Tongue (tissue), 2 donors: ENCODE data around the gene PDCD1. TPM values are rescaled to one million over a fixed set of nuclear protein-coding genes. Genes with fewer than 3 reads are reported as not detected.
"Not testable (repeated sequence)": the region's sequence is repeated elsewhere in the genome, so short reads cannot be mapped to it uniquely, and the experiment has no call there.

Experiments
- DNase-seq: peaks from one replicate; pipeline ENCODE4 v3.0.0-alpha.2; 2015
- total RNA-seq: library from RNA; depleted of rRNA; stranded (reverse); fragments of >200 nt; gene quantifications from one replicate; pipeline ENCODE4 v1.2.3, GENCODE V29; 2014

PDCD1 gene
- total RNA-seq, 1 donor from 2014 or later, result not detected

DNA sequence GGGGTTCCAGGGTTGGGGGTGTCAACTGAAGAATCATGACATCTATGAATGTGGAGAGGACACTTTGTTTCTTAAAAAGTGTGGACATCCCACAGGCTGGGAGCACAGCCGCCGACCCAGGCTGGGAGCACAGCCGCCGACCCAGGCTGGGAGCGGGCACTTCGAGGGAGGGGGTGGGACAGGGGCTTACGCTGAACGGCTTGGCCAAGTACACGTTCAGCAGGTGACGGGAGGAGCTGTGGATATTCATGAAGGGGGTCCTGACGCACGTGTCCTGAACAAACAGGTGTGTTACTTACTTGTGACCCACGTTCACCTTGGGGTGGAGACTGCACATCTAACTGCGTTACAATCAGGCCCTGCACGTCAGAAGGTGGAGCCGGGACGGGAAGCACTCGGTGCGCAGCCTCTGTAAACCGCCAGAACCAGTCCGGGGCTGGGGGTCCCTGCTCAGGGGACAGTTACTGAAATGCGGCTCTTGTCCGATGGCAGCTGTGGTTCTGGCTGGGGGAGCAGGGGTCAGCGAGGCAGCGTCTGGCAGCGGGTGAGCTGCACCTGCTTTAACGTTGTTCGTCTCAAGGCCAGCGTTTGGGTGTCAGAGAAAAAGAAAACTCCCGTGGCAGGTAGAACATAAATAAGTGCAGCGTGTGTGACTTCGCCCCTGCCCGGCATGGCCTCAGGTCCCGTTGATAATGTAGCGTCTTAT is 58.3 kb downstream of the PDCD1 start:
- DNase-seq, result not testable (repeated sequence)

Other genes starting within 250 kb of the PDCD1 start
- 27.5 TPM for gene THAP4, start 221.7 kb downstream of the PDCD1 start, total RNA-seq
- gene ATG4B, start 221.2 kb downstream of the PDCD1 start, total RNA-seq, result 45.7 TPM
- 20.0 TPM for gene DTYMK, start 172.1 kb downstream of the PDCD1 start, total RNA-seq
- gene ING5, start 156.9 kb downstream of the PDCD1 start, total RNA-seq, result 26.4 TPM
- gene D2HGDH, start 124.3 kb downstream of the PDCD1 start, total RNA-seq, result 23.1 TPM
- not detected for gene GAL3ST2, start 82.1 kb downstream of the PDCD1 start, total RNA-seq
- 9.4 TPM for gene NEU4, start 49.7 kb downstream of the PDCD1 start, total RNA-seq
- not detected for gene RTP5, start 10.8 kb upstream of the PDCD1 start, total RNA-seq